C4-2B (cell line): ENCODE results near the gene SYT2.
A peak's percentile ranks its signal among the peaks of the same experiment; 100 is the strongest.

Experiments used
- H3K27ac ChIP-seq: fragments of 450-650 bp; 2 replicates; pipeline ENCODE4 v1.5.1; 2017
- ZFX ChIP-seq: fragments of 450-650 bp; IDR thresholded peaks from 2 replicates; pipeline ENCODE4 v1.6.1; 2017
- TF ChIP-seq, protein P1 (sequence below): fragments of 450-650 bp; conservative IDR thresholded peaks from 2 replicates; pipeline ENCODE4 v1.5.1; 2017; ENCODE audit warnings: mild to moderate bottlenecking

Gene SYT2

DNA sequence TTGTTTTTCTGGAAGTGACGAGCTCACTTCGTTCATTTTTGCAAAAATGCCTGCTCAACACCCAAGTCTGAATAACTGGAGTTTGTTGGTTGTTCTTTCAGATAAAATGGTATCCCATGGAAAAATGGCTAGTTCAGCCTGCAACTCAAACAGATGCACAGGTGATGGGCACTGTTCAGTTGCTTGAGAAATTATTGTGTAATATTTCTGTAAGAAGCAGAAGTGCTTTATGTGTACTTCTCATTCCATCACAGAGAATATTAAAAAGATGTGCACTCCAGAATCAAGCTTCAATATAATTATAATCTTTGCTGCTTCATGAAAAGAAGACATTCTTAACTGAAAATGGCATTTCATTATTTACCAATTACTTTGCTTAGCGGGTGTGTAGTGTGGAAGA is 9.1 kb downstream of the SYT2 start:
- H3K27ac ChIP-seq = no peak overlapping the region
- TF ChIP-seq, protein P1, sequence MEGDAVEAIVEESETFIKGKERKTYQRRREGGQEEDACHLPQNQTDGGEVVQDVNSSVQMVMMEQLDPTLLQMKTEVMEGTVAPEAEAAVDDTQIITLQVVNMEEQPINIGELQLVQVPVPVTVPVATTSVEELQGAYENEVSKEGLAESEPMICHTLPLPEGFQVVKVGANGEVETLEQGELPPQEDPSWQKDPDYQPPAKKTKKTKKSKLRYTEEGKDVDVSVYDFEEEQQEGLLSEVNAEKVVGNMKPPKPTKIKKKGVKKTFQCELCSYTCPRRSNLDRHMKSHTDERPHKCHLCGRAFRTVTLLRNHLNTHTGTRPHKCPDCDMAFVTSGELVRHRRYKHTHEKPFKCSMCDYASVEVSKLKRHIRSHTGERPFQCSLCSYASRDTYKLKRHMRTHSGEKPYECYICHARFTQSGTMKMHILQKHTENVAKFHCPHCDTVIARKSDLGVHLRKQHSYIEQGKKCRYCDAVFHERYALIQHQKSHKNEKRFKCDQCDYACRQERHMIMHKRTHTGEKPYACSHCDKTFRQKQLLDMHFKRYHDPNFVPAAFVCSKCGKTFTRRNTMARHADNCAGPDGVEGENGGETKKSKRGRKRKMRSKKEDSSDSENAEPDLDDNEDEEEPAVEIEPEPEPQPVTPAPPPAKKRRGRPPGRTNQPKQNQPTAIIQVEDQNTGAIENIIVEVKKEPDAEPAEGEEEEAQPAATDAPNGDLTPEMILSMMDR = no peak
- no peak for TF ChIP-seq ZFX

DNA sequence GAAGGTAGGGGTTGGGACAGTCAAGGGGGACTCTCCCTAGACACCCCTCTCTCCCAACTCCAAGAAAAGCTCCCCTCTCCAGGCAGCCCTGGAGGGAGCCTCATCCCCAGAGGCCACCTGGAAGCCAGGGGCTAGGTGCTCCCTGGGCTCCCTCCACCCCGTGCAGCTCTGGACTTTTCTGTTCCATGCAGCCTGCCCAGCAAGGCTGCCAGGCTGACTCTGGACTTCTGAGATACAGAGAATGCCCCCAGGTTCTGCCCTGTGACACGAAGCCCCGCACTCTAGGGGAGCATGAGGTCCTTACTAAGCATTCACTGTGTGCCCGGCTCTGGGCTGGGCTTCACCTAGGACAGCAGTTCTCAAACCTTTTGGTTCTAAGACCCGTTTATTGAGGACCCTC is 10.2 kb downstream of the SYT2 start:
- no peak overlapping the region for H3K27ac ChIP-seq
- TF ChIP-seq, protein P1 = no peak
- no peak for TF ChIP-seq ZFX

DNA sequence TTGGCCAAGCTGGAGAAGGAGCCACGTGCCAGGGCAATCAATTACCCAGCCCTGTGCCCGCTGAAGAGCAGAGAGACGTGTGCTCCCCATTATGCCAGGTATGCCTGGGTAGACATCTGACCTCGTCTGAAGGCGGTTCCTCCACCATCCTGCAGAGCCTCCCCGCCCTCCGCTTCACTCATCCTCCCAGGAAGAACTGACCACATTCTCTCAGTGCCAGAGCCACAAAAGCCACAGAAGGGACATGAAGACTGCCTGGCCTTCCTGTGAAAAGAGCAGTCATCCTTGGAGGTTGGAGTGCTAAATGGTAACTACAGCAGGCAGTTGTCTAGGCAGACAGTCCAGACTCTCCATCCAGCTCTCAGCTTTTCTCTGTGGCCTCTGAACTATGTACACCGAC is 12.0 kb downstream of the SYT2 start:
- no peak for TF ChIP-seq ZFX
- TF ChIP-seq, protein P1 = no peak

DNA sequence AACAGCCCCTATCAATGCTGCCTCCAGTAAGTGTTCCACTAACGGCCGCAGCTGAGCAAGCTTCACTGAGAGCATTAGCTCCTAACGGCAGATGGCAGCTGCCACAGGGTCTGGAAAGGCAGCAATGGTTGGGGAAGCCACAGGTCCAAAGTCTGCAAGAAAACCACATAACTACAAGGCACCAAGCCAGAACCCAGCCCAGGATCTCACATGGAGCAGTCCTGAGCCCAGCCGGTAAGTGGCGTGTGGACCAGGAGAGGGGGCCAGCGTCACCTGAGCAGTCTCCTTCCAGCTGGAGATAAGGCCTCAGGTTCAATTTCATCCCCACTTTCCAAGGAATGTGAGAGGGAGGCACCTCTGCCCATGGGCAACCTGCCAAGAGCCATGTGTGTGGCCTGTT is 13.2 kb downstream of the SYT2 start:
- TF ChIP-seq, protein P1 = no peak
- no peak for TF ChIP-seq ZFX
- H3K27ac ChIP-seq = no peak overlapping the region

More for the DNA sequence above, 12.0 kb downstream of the SYT2 start:
- H3K27ac ChIP-seq = no peak overlapping the region

DNA sequence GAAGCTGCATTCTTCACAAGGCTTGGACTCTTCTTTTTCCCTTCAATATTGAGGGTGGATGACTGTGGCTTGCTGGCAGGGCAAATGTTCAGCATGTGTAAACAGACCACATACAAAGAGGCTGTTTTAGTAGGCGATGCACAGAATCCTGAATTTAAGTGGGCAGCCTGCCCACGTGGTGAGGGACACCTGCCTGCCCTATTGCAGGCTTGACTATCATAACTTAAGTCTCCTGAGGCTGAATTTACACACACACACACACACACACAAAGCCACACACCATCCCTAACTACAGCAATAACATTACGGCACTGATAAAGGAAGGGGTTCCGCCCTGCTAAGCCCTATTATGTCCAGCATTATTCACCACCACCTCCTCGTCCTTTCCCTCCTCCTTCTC is 15.9 kb downstream of the SYT2 start:
- no peak overlapping the region for H3K27ac ChIP-seq
- TF ChIP-seq ZFX = no peak
- TF ChIP-seq, protein P1 = no peak

DNA sequence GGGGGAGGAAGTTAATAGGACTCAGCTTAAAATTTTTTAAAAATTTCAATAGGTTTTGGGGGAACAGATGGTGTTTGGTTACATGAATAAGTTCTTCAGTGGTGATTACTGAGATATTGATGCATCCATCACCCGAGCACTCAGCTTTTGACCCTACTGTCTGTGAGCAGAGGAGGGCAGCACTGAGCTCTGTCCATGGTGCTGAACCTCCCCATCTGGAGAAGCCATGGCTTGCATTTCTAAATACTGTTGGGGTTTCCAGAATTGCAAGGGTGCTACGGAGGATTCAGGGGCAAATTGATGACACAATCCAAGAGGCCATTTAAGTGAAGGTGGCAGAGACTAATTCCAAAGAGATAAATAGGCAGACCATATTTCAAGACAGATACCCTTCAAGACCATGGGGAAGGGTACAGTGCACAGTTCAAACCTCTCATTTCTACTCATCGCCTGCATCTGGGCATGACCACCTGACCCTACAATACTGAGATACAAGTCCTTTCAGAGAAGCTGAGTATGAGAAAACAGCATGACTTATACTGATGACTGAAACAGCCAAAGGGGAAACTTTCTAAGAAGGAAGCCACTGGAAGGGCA is 17.2 kb downstream of the SYT2 start:
- no peak overlapping the region for H3K27ac ChIP-seq
- TF ChIP-seq, protein P1 = peak; percentile 31
- no peak for TF ChIP-seq ZFX

DNA sequence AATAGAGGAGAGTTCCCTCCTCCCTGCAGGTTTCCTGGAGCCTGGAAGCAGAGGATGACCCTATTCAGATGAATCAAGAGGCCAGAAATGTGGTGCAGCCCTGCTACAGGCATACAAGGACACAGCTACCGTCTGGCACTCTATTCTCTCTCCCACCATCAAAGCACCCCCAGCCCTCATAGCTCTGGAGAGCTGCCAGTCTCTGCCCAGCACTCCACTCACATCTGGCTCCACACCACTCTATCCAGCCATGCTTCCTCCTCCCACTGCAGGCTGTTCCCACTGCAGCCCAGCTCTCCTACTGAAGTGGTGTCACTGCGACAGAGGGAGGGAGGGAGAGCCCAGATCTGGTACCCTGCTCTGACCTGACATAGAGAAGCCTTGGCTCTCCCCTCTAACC is 18.4 kb downstream of the SYT2 start:
- H3K27ac ChIP-seq = no peak overlapping the region
- TF ChIP-seq, protein P1 = no peak
- TF ChIP-seq ZFX = no peak
